HepG2 (cell line): ENCODE results near the gene CPNE1. TPM values are rescaled to one million over a fixed set of nuclear protein-coding genes. Genes with fewer than 3 reads are reported as not detected.

Experiments
- ATF7 ChIP-seq, 2 experiments: fragments of 450-650 bp in 1 of 2; sonication (generic) in 1 of 2; formaldehyde crosslinking in 1 of 2; IDR thresholded peaks; 2 replicates each; pipeline versions ENCODE4 v1.4.0 to v1.6.1; 2016 to 2020; ENCODE audit warnings: antibody characterized with exemption in 1 of 2, mild to moderate bottlenecking in 1 of 2, missing genetic modification reagents in 1 of 2
- ERF ChIP-seq: IDR thresholded peaks from 2 replicates; pipeline ENCODE4 v1.6.1; 2018; ENCODE audit warnings: missing biosample characterization, missing genetic modification reagents
- ETV6 ChIP-seq: sonication (generic); formaldehyde crosslinking; conservative IDR thresholded peaks from 2 replicates; pipeline ENCODE4 v1.4.0; 2020; ENCODE audit warnings: missing genetic modification reagents
- FIP1L1 ChIP-seq: fragments of 200-400 bp; formaldehyde crosslinking; IDR thresholded peaks from 2 replicates; pipeline ENCODE4 v1.6.1; 2018; ENCODE audit warnings: low read depth, mild to moderate bottlenecking, low read length, moderate library complexity, borderline replicate concordance; ENCODE audit not compliant: insufficient read depth
- GFI1 ChIP-seq: sonication (generic); formaldehyde crosslinking; IDR thresholded peaks from 2 replicates; pipeline ENCODE4 v1.5.0; 2020; ENCODE audit warnings: missing genetic modification reagents, mild to moderate bottlenecking, borderline replicate concordance
- HOXA7 ChIP-seq: sonication (generic); formaldehyde crosslinking; IDR thresholded peaks from 2 replicates; pipeline ENCODE4 v1.8.1; 2022; ENCODE audit warnings: mild to moderate bottlenecking, missing genetic modification reagents, moderate library complexity
- MTA3 ChIP-seq: sonication (generic); formaldehyde crosslinking; IDR thresholded peaks from 2 replicates; pipeline ENCODE4 v1.4.0; 2020; ENCODE audit warnings: missing genetic modification reagents
- RARA ChIP-seq: IDR thresholded peaks from 2 replicates; pipeline ENCODE4 v1.6.1; 2016; ENCODE audit warnings: missing genetic modification reagents, missing compliant biosample characterization
- RBM39 ChIP-seq: fragments of 200-400 bp; formaldehyde crosslinking; IDR thresholded peaks from one replicate; pipeline ENCODE4 v1.6.1; 2018; ENCODE audit warnings: antibody characterized with exemption, mild to moderate bottlenecking, low read depth, low read length; ENCODE audit not compliant: poor library complexity, severe bottlenecking
- RELA ChIP-seq: sonication (generic); formaldehyde crosslinking; IDR thresholded peaks from 2 replicates; pipeline ENCODE4 v1.4.0; 2020; ENCODE audit warnings: missing genetic modification reagents
- SATB2 ChIP-seq: sonication (generic); formaldehyde crosslinking; IDR thresholded peaks from 2 replicates; pipeline ENCODE4 v1.5.0; 2020; ENCODE audit warnings: missing genetic modification reagents
- TARDBP ChIP-seq: sonication (generic); formaldehyde crosslinking; IDR thresholded peaks from 2 replicates; pipeline ENCODE4 v1.8.0; 2022; ENCODE audit warnings: mild to moderate bottlenecking, missing genetic modification reagents
- TBX3 ChIP-seq: fragments of 450-650 bp; IDR thresholded peaks from 2 replicates; pipeline ENCODE4 v1.6.1; 2017; ENCODE audit warnings: antibody characterized with exemption, mild to moderate bottlenecking, inconsistent platforms, borderline replicate concordance
- TCF7L2 ChIP-seq: IDR thresholded peaks from 2 replicates; pipeline ENCODE4 v1.6.1; 2011; ENCODE audit warnings: mild to moderate bottlenecking, low read depth, low read length, moderate library complexity
- ZFYVE20 ChIP-seq: sonication (generic); formaldehyde crosslinking; IDR thresholded peaks from 2 replicates; pipeline ENCODE4 v1.8.0; 2023; ENCODE audit warnings: low read depth, mild to moderate bottlenecking, moderate library complexity, missing genetic modification reagents, borderline replicate concordance
- ZNF121 ChIP-seq: sonication (generic); formaldehyde crosslinking; IDR thresholded peaks from 2 replicates; pipeline ENCODE4 v1.5.0; 2020; ENCODE audit warnings: mild to moderate bottlenecking, missing genetic modification reagents
- ZNF343 ChIP-seq: sonication (generic); formaldehyde crosslinking; IDR thresholded peaks from 2 replicates; pipeline ENCODE4 v1.4.0; 2020; ENCODE audit warnings: mild to moderate bottlenecking, missing genetic modification reagents
- ZNF460 ChIP-seq: sonication (generic); formaldehyde crosslinking; IDR thresholded peaks from 2 replicates; pipeline ENCODE4 v1.5.1; 2020; ENCODE audit warnings: missing genetic modification reagents, mild to moderate bottlenecking, borderline replicate concordance
- ZNF501 ChIP-seq: sonication (generic); formaldehyde crosslinking; IDR thresholded peaks from 2 replicates; pipeline ENCODE4 v1.5.1; 2020; ENCODE audit warnings: mild to moderate bottlenecking, moderate library complexity, missing genetic modification reagents
- ZNF558 ChIP-seq: sonication (generic); formaldehyde crosslinking; IDR thresholded peaks from 2 replicates; pipeline ENCODE4 v1.9.0; 2022; ENCODE audit warnings: mild to moderate bottlenecking, missing genetic modification reagents, borderline replicate concordance
- ZNF772 ChIP-seq: sonication (generic); formaldehyde crosslinking; IDR thresholded peaks from 2 replicates; pipeline ENCODE4 v1.5.0; 2020; ENCODE audit warnings: mild to moderate bottlenecking, missing genetic modification reagents
- ZNF773 ChIP-seq: sonication (generic); formaldehyde crosslinking; IDR thresholded peaks from 2 replicates; pipeline ENCODE4 v1.4.0; 2020; ENCODE audit warnings: missing genetic modification reagents, borderline replicate concordance
- ZNF83 ChIP-seq: sonication (generic); formaldehyde crosslinking; IDR thresholded peaks from 2 replicates; pipeline ENCODE4 v1.4.0; 2020; ENCODE audit warnings: missing genetic modification reagents, mild to moderate bottlenecking, borderline replicate concordance
- ZNF878 ChIP-seq: sonication (generic); formaldehyde crosslinking; IDR thresholded peaks from 2 replicates; pipeline ENCODE4 v1.8.1; 2023; ENCODE audit warnings: mild to moderate bottlenecking, missing genetic modification reagents, moderate library complexity
- polyA plus RNA-seq, 8 experiments: library from polyadenylated mRNA; depleted of rRNA in 3 of 8; stranded (reverse) in 7 of 8; unstranded in 1 of 8; fragments of >200 nt; fragmentation: Illumina TruSeq in 4 of 8; extraction: Trizol in 4 of 8; gene quantifications; 2 replicates each; pipeline versions ENCODE4 v1.2.1 to v1.2.3, GENCODE V29; 2011 to 2016; ENCODE audit warnings: low read depth in 4 of 8, missing spikeins in 1 of 8, mixed read lengths in 1 of 8; ENCODE audit not compliant: insufficient read depth in 1 of 8
- total RNA-seq, 5 experiments: library from RNA; depleted of rRNA; stranded (reverse); fragments of >200 nt; fragmentation: Illumina TruSeq; extraction: Trizol; gene quantifications; 2 replicates each; pipeline ENCODE4 v1.2.3, GENCODE V29; 2016; ENCODE audit warnings: low read depth in 1 of 5
- TF ChIP-seq, protein P1 (sequence below): sonication (generic); formaldehyde crosslinking; IDR thresholded peaks from 2 replicates; pipeline ENCODE4 v1.8.0; 2022; ENCODE audit warnings: missing genetic modification reagents, mild to moderate bottlenecking, inconsistent platforms, borderline replicate concordance
- TF ChIP-seq, protein P2 (sequence below): sonication (generic); formaldehyde crosslinking; IDR thresholded peaks from 2 replicates; pipeline ENCODE4 v1.5.0; 2020; ENCODE audit warnings: missing genetic modification reagents
- TF ChIP-seq, protein P3 (sequence below): sonication (generic); formaldehyde crosslinking; IDR thresholded peaks from 2 replicates; pipeline ENCODE4 v1.4.0; 2020; ENCODE audit warnings: missing genetic modification reagents, borderline replicate concordance

The CPNE1 gene
- total and polyA plus RNA-seq, 2 of the 13 experiments (the other 11 are each of a cell fraction or from before 2014, with no cell fraction given) = 408 to 431 TPM

DNA sequence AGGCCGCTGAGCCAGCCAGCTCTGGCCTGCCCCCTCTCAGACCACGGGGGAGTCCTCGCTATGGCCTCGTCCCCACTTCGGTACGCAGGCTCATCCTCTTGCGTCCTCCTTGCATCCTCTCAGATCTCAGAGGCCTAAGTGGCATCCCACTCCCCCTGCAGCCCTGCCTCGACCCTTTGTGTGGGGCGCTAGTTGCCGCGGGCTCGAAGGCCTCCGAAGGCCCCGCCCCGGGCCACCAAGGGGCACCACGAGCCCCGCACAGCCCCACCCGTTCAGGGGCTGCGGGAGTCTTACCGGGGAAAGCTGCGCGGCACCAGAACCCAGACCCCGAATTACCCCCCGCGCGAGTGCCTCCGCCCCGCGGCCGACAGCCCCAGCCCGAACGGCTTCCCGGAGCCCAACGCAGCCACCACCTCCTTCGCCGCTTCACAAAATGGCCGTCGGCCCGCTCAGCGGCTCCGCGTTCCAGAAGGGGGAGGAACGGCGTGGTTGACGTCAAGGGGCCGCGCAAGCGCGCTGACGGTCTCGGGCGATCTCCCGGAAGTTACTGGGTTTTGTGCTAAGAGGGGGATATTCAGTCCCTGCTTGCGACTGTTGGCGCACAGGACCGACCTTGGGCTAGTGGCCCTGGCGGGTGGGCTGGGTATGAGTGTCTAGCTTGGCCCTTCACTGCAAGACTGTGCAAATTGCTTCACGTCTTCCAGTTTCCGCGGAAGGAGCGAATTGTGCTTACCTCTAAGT, at the start of gene CPNE1, which contains the start of gene RBM12 (continued):
- TF ChIP-seq, protein P1, sequence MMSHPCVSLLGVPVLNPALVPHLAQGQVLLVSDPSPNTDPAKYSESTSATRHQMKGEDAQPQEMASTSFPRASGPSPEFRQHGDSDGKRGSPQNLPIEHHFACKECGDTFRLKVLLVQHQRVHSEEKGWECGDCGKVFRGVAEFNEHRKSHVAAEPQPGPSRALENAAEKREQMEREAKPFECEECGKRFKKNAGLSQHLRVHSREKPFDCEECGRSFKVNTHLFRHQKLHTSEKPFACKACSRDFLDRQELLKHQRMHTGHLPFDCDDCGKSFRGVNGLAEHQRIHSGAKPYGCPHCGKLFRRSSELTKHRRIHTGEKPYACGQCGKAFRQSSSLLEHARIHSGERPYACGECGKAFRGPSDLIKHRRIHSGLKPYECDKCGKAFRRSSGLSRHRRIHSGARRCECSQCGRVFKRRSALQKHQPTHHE = peak; percentile 74; the same call in 1 of the 2 replicates
- TF ChIP-seq TARDBP (CRISPR knock-in tag) = peak; percentile 84
- TF ChIP-seq, protein P2, sequence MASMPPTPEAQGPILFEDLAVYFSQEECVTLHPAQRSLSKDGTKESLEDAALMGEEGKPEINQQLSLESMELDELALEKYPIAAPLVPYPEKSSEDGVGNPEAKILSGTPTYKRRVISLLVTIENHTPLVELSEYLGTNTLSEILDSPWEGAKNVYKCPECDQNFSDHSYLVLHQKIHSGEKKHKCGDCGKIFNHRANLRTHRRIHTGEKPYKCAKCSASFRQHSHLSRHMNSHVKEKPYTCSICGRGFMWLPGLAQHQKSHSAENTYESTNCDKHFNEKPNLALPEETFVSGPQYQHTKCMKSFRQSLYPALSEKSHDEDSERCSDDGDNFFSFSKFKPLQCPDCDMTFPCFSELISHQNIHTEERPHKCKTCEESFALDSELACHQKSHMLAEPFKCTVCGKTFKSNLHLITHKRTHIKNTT (CRISPR knock-in tag) = no peak
- peak; percentile 23; the same call in 1 of the 2 replicates for TF ChIP-seq ZNF773 (CRISPR knock-in tag)
- peak; percentile 99 for TF ChIP-seq ZNF343 (CRISPR knock-in tag)
- peak; percentile 99 for TF ChIP-seq ZNF558 (CRISPR knock-in tag)
- no peak for TF ChIP-seq TCF7L2
- TF ChIP-seq ZNF501 = peak; percentile 100
- TF ChIP-seq TBX3 = peak; percentile 55
- TF ChIP-seq ERF (CRISPR knock-in tag) = peak; percentile 97
- TF ChIP-seq, protein P3, sequence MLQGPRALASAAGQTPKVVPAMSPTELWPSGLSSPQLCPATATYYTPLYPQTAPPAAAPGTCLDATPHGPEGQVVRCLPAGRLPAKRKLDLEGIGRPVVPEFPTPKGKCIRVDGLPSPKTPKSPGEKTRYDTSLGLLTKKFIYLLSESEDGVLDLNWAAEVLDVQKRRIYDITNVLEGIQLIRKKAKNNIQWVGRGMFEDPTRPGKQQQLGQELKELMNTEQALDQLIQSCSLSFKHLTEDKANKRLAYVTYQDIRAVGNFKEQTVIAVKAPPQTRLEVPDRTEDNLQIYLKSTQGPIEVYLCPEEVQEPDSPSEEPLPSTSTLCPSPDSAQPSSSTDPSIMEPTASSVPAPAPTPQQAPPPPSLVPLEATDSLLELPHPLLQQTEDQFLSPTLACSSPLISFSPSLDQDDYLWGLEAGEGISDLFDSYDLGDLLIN (CRISPR knock-in tag) = peak; percentile 13; the same call in 1 of the 2 replicates
- peak; percentile 94 for TF ChIP-seq ZNF83 (CRISPR knock-in tag)
- TF ChIP-seq MTA3 (CRISPR knock-in tag) = no peak
- TF ChIP-seq ETV6 (CRISPR knock-in tag) = peak; percentile 83; the same call in 1 of the 2 replicates
- peak; percentile 83; the same call in 1 of the 2 replicates for TF ChIP-seq ZNF121
- TF ChIP-seq HOXA7 = no peak
- peak; percentile 68 for TF ChIP-seq ZNF772
- peak; percentile 95 for TF ChIP-seq RBM39
- TF ChIP-seq RARA (CRISPR knock-in tag) = peak; percentile 54
- TF ChIP-seq ZNF878 (CRISPR knock-in tag) = 0 out of 2 replicates have a peak, but pooled peaks have one; percentile 0
- peak; percentile 93; the same call in 1 of the 2 replicates for TF ChIP-seq ZFYVE20 (CRISPR knock-in tag)
- peak; percentile 88; the same call in 1 of the 2 replicates for TF ChIP-seq SATB2 (CRISPR knock-in tag)
- TF ChIP-seq RELA (CRISPR knock-in tag) = peak; percentile 74; the same call in 1 of the 2 replicates
- TF ChIP-seq ATF7 (IDR thresholded peaks at IDR 0.05) = peak; percentile 37; the same call in 1 of the 2 replicates
- peak; percentile 85 for TF ChIP-seq ATF7 (CRISPR knock-in tag; IDR thresholded peaks at IDR 0.05)
- TF ChIP-seq FIP1L1 = peak; percentile 68; the same call in 1 of the 2 replicates
- TF ChIP-seq ZNF460 (CRISPR knock-in tag) = no peak; the same call in 1 of the 2 replicates
- TF ChIP-seq GFI1 = peak; percentile 78
